GM10266 (cell line): ENCODE data around the gene GPC6.

Experiments
- DNase-seq: peaks from one replicate; pipeline ENCODE4 v3.0.0; 2012; ENCODE audit errors: extremely low spot score
- TF ChIP-seq, protein P1 (sequence below): IDR thresholded peaks from 2 replicates; pipeline ENCODE4 v1.5.1; 2012; ENCODE audit warnings: mild to moderate bottlenecking, low read depth; ENCODE audit not compliant: control insufficient read depth, insufficient read depth; ENCODE audit errors: missing control alignments

Gene GPC6

GRCh38 chr13:93947651-93948050 lies 721.0 kb downstream of the GPC6 start:
- DNase-seq: no peak
- TF ChIP-seq, protein P1, sequence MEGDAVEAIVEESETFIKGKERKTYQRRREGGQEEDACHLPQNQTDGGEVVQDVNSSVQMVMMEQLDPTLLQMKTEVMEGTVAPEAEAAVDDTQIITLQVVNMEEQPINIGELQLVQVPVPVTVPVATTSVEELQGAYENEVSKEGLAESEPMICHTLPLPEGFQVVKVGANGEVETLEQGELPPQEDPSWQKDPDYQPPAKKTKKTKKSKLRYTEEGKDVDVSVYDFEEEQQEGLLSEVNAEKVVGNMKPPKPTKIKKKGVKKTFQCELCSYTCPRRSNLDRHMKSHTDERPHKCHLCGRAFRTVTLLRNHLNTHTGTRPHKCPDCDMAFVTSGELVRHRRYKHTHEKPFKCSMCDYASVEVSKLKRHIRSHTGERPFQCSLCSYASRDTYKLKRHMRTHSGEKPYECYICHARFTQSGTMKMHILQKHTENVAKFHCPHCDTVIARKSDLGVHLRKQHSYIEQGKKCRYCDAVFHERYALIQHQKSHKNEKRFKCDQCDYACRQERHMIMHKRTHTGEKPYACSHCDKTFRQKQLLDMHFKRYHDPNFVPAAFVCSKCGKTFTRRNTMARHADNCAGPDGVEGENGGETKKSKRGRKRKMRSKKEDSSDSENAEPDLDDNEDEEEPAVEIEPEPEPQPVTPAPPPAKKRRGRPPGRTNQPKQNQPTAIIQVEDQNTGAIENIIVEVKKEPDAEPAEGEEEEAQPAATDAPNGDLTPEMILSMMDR: no peak

DNA sequence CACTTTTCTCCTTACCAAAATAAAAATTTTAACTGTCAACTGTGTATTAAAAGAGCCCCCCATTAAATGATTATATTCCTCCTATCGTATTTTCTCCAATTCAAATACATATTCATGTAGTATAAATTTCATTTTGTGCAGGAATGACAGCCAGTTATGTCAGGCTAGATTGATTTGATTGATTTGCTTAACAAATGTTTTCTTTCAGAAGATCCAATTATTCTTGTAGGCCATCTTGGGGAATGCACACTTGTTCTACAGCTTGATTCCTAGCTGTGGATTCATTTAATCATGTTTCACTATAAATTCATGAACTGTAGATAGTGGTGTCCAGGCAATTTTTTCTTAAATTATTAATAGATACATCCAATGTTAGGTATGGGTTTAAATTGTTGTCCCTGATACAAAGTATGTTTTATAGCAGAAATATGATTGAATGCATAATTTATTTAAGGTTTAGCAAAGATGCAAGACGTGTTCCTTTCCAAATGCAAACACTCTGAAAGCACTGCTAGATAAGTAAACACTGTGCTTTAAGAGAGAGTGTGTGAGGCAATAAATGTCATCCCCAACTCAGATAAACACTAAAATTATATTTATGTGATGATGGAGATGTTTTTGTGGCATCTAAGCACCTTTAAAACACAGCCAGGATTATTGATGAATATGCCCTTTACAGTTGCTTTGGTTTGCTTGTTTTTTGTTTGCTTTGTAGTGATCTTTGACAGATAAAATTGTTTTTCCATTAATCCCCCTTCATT lies 721.7 kb downstream of the GPC6 start:
- TF ChIP-seq, protein P1: no peak
- DNase-seq: no peak

DNA sequence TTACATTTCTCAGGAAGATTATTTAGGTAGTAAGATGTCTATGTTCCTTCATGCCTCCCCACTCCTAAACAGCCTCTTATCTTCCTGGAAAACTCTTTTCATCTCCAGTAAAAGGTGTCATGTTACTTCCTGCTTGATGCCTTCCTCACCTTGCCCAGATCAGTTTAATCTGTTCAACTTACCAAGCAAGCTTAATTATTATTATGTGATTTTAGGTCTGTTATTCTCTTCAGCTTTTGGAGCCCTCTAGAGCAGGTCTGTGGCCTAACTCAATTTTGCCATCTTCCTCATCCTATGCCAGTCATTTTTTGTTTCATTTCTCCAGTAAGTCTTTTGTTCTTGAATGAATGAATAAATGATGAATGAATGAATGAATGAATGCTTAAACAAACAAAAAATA lies 724.5 kb downstream of the GPC6 start:
- no peak for DNase-seq
- TF ChIP-seq, protein P1: no peak

- TF ChIP-seq, protein P1: no peak
- no peak for DNase-seq
These were observed 725.3 kb downstream of the GPC6 start for GRCh38 chr13:93951951-93952350.

DNA sequence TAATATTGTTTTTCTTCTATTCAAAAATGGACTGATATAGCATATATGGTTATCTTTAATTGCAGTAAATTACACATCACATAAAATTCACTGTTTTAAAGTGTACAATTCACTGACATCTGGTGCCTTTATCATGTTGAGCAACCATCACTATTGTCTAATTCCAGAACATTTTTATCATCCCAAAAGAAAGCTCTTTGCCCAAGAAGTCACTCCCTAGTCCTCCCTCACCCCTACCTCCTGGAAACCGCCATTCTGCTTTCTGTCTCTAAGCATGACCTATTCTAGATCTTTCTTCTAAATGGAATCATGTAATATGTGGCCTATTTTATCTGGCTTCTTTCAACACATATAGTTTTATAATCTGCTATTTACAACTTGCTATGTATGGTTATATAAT lies 727.2 kb downstream of the GPC6 start:
- TF ChIP-seq, protein P1: no peak
- DNase-seq: no peak

DNA sequence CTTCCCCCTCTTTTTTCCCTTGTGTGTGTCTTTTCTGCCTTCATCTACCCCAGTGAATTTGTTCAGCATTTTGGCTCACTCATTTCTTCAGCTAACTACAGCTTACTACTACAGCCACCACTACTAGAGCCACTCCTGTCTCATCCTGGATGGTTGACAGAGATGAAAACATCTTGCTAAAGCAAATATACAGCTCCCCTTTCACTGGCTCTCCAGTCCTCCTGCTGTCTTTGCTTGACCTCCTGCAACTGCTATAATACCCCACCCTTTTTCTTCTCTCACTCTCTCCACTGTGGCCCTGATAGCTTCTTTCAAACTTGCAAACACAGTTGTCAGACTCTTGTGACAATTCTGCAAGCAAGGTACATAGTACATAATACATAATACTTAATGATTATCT lies 729.3 kb downstream of the GPC6 start:
- no peak for DNase-seq
- TF ChIP-seq, protein P1: no peak

DNA sequence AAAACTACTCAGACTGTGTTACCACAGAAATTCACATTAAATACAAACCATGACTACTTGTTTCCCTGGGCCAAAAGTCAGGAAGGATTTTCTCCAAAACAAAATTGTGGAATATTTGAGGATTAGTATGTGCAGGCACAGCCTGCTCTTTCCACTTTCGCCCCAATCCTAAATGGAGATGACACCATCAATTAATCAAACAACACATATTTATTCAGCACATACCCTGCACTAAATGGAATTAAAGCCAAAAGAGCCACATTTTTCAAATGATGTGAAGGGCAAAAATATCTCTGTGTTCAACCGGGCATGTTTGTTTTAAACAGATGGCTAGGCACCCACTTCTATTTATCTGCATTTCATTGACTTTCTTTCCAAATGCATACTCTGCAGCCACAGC lies 729.8 kb downstream of the GPC6 start:
- DNase-seq: no peak
- TF ChIP-seq, protein P1: no peak
